ENCODE data around the gene ZNF792. TPM values are rescaled to one million over a fixed set of nuclear protein-coding genes. Genes with fewer than 3 reads are reported as not detected.

Gene ZNF792
- total and polyA plus RNA-seq, 2 of the 8 experiments (the other 6 are each of a cell fraction or from before 2014, with no cell fraction given) = 2.5 to 7.2 TPM

GRCh38 chr19:34999498-35000337, 35.7 kb upstream of the ZNF792 start, which contains the start of gene GRAMD1A (continued):
- TF ChIP-seq CHD2 (IDR thresholded peaks at IDR 0.05; ENCODE audit: low read length) = 0 out of 2 replicates have a peak, but pooled peaks have one; percentile 17
- no peak for TF ChIP-seq KDM1A (IDR thresholded peaks at IDR 0.05; ENCODE audit: borderline replicate concordance, low read length)
- TF ChIP-seq SUZ12 (IDR thresholded peaks at IDR 0.05; ENCODE audit: low read length) = no peak
- TF ChIP-seq PHF8 (conservative IDR thresholded peaks at IDR 0.05; ENCODE audit: low read depth, low read length) = peak; percentile 82
- TF ChIP-seq TAF1 (IDR thresholded peaks at IDR 0.05; ENCODE audit: low read depth, low read length) = peak; percentile 71
- peak; percentile 65 for TF ChIP-seq TBP (IDR thresholded peaks at IDR 0.05; ENCODE audit: low read depth, low read length)
- no peak for TF ChIP-seq CBX5 (IDR thresholded peaks at IDR 0.05; ENCODE audit: low read depth, low read length)
- no peak for TF ChIP-seq BRCA1 (IDR thresholded peaks at IDR 0.05; ENCODE audit: low read depth, low read length)
- TF ChIP-seq RFX5 (IDR thresholded peaks at IDR 0.05; ENCODE audit: borderline replicate concordance, low read depth, low read length) = no peak
- TF ChIP-seq POLR2A (IDR thresholded peaks at IDR 0.05; ENCODE audit: control extremely low read depth in 1 of 2, low read depth in 2 of 2, low read length in 2 of 2) = peak; percentile 80 to 90
- TF ChIP-seq SP2 (IDR thresholded peaks at IDR 0.05; ENCODE audit: low read length) = no peak
- peak; percentile 98 for TF ChIP-seq RBBP5 (IDR thresholded peaks at IDR 0.05; ENCODE audit: borderline replicate concordance, low read depth, low read length)
- peak; percentile 85 for TF ChIP-seq CREB1 (IDR thresholded peaks at IDR 0.05)
- TF ChIP-seq SAP30 (IDR thresholded peaks at IDR 0.05; ENCODE audit: insufficient read depth, insufficient replicate concordance, low read length) = no peak
- TF ChIP-seq, protein P1, sequence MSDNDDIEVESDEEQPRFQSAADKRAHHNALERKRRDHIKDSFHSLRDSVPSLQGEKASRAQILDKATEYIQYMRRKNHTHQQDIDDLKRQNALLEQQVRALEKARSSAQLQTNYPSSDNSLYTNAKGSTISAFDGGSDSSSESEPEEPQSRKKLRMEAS (IDR thresholded peaks at IDR 0.05) = peak; percentile 5; the same call in 1 of the 2 replicates
- TF ChIP-seq, protein P2, sequence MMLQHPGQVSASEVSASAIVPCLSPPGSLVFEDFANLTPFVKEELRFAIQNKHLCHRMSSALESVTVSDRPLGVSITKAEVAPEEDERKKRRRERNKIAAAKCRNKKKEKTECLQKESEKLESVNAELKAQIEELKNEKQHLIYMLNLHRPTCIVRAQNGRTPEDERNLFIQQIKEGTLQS (IDR thresholded peaks at IDR 0.05; ENCODE audit: insufficient read depth, low read depth, low read length) = no peak
- TF ChIP-seq GABPA (IDR thresholded peaks at IDR 0.05; ENCODE audit: borderline replicate concordance, insufficient read depth, low read length) = no peak
- 0 out of 2 replicates have a peak, but pooled peaks have one; percentile 25 for TF ChIP-seq YY1 (IDR thresholded peaks at IDR 0.05; ENCODE audit: low read depth, low read length)
- TF ChIP-seq BACH1 (IDR thresholded peaks at IDR 0.05; ENCODE audit: low read length) = no peak
- TF ChIP-seq TEAD4 (IDR thresholded peaks at IDR 0.05; ENCODE audit: low read depth, low read length) = no peak
- no peak; a peak in 1 of 4 replicates for TF ChIP-seq SIN3A (conservative IDR thresholded peaks at IDR 0.05 in 1 of 2, IDR thresholded peaks at IDR 0.05 in 1 of 2; ENCODE audit: low read depth in 1 of 2, low read length in 2 of 2)
- TF ChIP-seq SP4 (IDR thresholded peaks at IDR 0.05; ENCODE audit: low read length) = no peak
- TF ChIP-seq CBX8 (IDR thresholded peaks at IDR 0.05; ENCODE audit: borderline replicate concordance, low read depth, low read length) = no peak
- no peak for TF ChIP-seq EP300 (IDR thresholded peaks at IDR 0.05; ENCODE audit: borderline replicate concordance in 1 of 2, low read depth in 2 of 2, low read length in 2 of 2)

Measured in H1 (cell line).